PC-9 (cell line): ENCODE data around the gene DND1. TPM values are rescaled to one million over a fixed set of nuclear protein-coding genes. Genes with fewer than 3 reads are reported as not detected.

Source experiments
- BruUV-seq: library from RNA; stranded (reverse); fragments of 400-500 nt; replicated peaks from 2 replicates; lab custom pipeline; 2021; lab: Mats Ljungman, UMichigan
- CTCF ChIA-PET: fragments of 300-600 bp; sonication (Branson Sonifier 250); formaldehyde crosslinking; loops from one replicate; lab custom pipeline; 2022; ENCODE audit warnings: antibody characterized with exemption; lab: Charles Lee
- POLR2A ChIA-PET: fragments of 300-600 bp; sonication (Branson Sonifier 250); formaldehyde crosslinking; loops from one replicate; lab custom pipeline; 2022; ENCODE audit warnings: antibody characterized with exemption; ENCODE audit not compliant: unreplicated experiment; lab: Charles Lee
- DNase-seq, 2 experiments: peaks; one replicate each; pipeline versions ENCODE4 v3.0.0 to v3.0.0-alpha.2; 2015 to 2022; ENCODE audit warnings: mixed read lengths in 1 of 2
- H2AFZ ChIP-seq: fragments of 200-600 bp; sonication (generic); 2 replicates; pipeline ENCODE4 v1.8.1; 2017; ENCODE audit warnings: antibody characterized with exemption
- H3F3A ChIP-seq: fragments of 200-600 bp; sonication (generic); 2 replicates; pipeline ENCODE4 v1.8.1; 2017; ENCODE audit warnings: antibody characterized with exemption, mild to moderate bottlenecking, low read depth; ENCODE audit not compliant: insufficient read depth
- H3K27ac ChIP-seq: fragments of 200-600 bp; sonication (generic); 2 replicates; pipeline ENCODE4 v1.6.1; 2016; ENCODE audit warnings: mixed run types
- H3K27me3 ChIP-seq: fragments of 200-600 bp; sonication (generic); 2 replicates; pipeline ENCODE4 v1.6.1; 2016; ENCODE audit warnings: low read depth, mixed run types; ENCODE audit not compliant: insufficient read depth
- H3K36me3 ChIP-seq: fragments of 200-600 bp; sonication (generic); 2 replicates; pipeline ENCODE4 v1.6.1; 2016; ENCODE audit warnings: low read depth, mixed run types
- H3K4me1 ChIP-seq: fragments of 200-600 bp; sonication (generic); replicated peaks from 2 replicates; pipeline ENCODE4 v1.6.1; 2016; ENCODE audit warnings: mixed run types; ENCODE audit not compliant: insufficient read depth
- H3K4me2 ChIP-seq: fragments of 200-600 bp; sonication (generic); 2 replicates; pipeline ENCODE4 v1.6.1; 2017; ENCODE audit warnings: mixed run types
- H3K4me3 ChIP-seq: fragments of 200-600 bp; sonication (generic); 2 replicates; pipeline ENCODE4 v1.6.1; 2016; ENCODE audit warnings: mixed run types
- H3K79me2 ChIP-seq: fragments of 200-600 bp; sonication (generic); 2 replicates; pipeline ENCODE4 v1.6.1; 2017; ENCODE audit warnings: low read depth, mixed run types
- H3K9me2 ChIP-seq: fragments of 200-600 bp; sonication (generic); 2 replicates; pipeline ENCODE4 v1.8.1; 2017; ENCODE audit warnings: mild to moderate bottlenecking; ENCODE audit not compliant: insufficient read depth
- H3K9me3 ChIP-seq: fragments of 200-600 bp; sonication (generic); 2 replicates; pipeline ENCODE4 v1.8.1; 2016; ENCODE audit warnings: low read depth; ENCODE audit not compliant: insufficient read depth
- H4K20me1 ChIP-seq: fragments of 200-600 bp; sonication (generic); 2 replicates; pipeline ENCODE4 v1.8.1; 2017; ENCODE audit not compliant: insufficient read depth
- EZH2 ChIP-seq: fragments of 200-600 bp; sonication (generic); IDR thresholded peaks from 2 replicates; pipeline ENCODE4 v1.8.0; 2017; ENCODE audit warnings: antibody characterized with exemption, low read depth
- intact Hi-C: fragments of 100-400 bp; cut with micrococcal nuclease; formaldehyde crosslinking; loops from one replicate; pipeline ENCODE4 v1.10.0; 2022; ENCODE audit not compliant: unreplicated experiment
- total RNA-seq: library from RNA; stranded (reverse); gene quantifications from 2 replicates; pipeline ENCODE4 v1.2.3, GENCODE V29; 2021
- TF ChIP-seq, protein P1 (sequence below): fragments of 200-600 bp; sonication (generic); conservative IDR thresholded peaks from 2 replicates; pipeline ENCODE4 v1.6.1; 2017; ENCODE audit warnings: mixed run types, antibody characterized with exemption, mild to moderate bottlenecking, moderate library complexity

Gene DND1
- total RNA-seq, 1 experiment from 2014 or later = 1.2 TPM

- Histone ChIP-seq H3F3A (peaks cover 36% of the 10 kb centered on the region), H3K27me3 (no peaks in the 10 kb centered on the region), H3K9me2 (no peaks in the 10 kb centered on the region), H3K79me2 (peaks cover 46% of the 10 kb centered on the region), H3K36me3 (peaks cover 25% of the 10 kb centered on the region), H3K27ac (no peak overlapping the region), H3K4me3 (no peak overlapping the region), H3K4me1 (peaks cover 25% of the 10 kb centered on the region), H3K9me3 (no peaks in the 10 kb centered on the region), H3K4me2 (no peak overlapping the region), H2AFZ (no peak overlapping the region), H4K20me1 (0 out of 2 replicates have a peak, but pooled peaks cover 4% of the 10 kb centered on the region)
- POLR2A ChIA-PET = no interaction called here
- intact Hi-C loops = no loop called here
- CTCF ChIA-PET = no interaction called here
- no peak for TF ChIP-seq EZH2
- TF ChIP-seq, protein P1, sequence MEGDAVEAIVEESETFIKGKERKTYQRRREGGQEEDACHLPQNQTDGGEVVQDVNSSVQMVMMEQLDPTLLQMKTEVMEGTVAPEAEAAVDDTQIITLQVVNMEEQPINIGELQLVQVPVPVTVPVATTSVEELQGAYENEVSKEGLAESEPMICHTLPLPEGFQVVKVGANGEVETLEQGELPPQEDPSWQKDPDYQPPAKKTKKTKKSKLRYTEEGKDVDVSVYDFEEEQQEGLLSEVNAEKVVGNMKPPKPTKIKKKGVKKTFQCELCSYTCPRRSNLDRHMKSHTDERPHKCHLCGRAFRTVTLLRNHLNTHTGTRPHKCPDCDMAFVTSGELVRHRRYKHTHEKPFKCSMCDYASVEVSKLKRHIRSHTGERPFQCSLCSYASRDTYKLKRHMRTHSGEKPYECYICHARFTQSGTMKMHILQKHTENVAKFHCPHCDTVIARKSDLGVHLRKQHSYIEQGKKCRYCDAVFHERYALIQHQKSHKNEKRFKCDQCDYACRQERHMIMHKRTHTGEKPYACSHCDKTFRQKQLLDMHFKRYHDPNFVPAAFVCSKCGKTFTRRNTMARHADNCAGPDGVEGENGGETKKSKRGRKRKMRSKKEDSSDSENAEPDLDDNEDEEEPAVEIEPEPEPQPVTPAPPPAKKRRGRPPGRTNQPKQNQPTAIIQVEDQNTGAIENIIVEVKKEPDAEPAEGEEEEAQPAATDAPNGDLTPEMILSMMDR = no peak
- BruUV-seq = no TSS peak
- DNase-seq = no peak
These were observed 20.9 kb upstream of the DND1 start for GRCh38 chr5:140694276-140694675.

GRCh38 chr5:140690941-140691924, 17.9 kb upstream of the DND1 start, which contains the start of the genes HARS1 and HARS2:
Gene HARS1 (minus strand): TSS chr5:140691370. CDS start chr5:140691304, 66 bp downstream.
Gene HARS2 (plus strand): TSS chr5:140691455. CDS start chr5:140691649, 194 bp downstream.
- 0 out of 2 replicates have a peak, but pooled peaks cover 4% of the 10 kb centered on the region for H4K20me1 ChIP-seq
- TSS peak; percentile 74 for BruUV-seq
- peak within 1 kb of the TSS; percentile 98 for H2AFZ ChIP-seq
- intact Hi-C loops = loop anchor here (1.0 kb wide), 1 partner anchor 19 kb away; no protein-coding TSS in a partner anchor
- H3K27ac ChIP-seq = peak within 1 kb of the TSS; percentile 68
- no peaks in the 10 kb centered on the region for H3K27me3 ChIP-seq
- H3F3A ChIP-seq = peaks cover 21% of the 10 kb centered on the region
- POLR2A ChIA-PET = interaction anchor here (0.6 to 1.5 kb wide), 5 partner anchors 9 to 1018 kb away, joined by 3 to 11 read pairs (median 4); partner anchors contain the start of gene ZMAT2
- peak within 1 kb of the TSS; percentile 96 for H3K4me3 ChIP-seq
- peak; percentile 93 to 96 for DNase-seq
- H3K79me2 ChIP-seq = peaks cover 54% of the 10 kb centered on the region
- peaks cover 19% of the 10 kb centered on the region; the same call in 1 of the 2 replicates for H3K36me3 ChIP-seq
- peak within 1 kb of the TSS; percentile 92 for H3K4me2 ChIP-seq
- CTCF ChIA-PET = interaction anchor here (0.6 kb wide), 2 partner anchors 29 to 910 kb away, joined by 3 read pairs; no protein-coding TSS in a partner anchor
- peaks cover 25% of the 10 kb centered on the region for H3K4me1 ChIP-seq
- H3K9me2 ChIP-seq = no peaks in the 10 kb centered on the region
- TF ChIP-seq, protein P1 = no peak
- no peak for TF ChIP-seq EZH2
- H3K9me3 ChIP-seq = no peaks in the 10 kb centered on the region

DNA sequence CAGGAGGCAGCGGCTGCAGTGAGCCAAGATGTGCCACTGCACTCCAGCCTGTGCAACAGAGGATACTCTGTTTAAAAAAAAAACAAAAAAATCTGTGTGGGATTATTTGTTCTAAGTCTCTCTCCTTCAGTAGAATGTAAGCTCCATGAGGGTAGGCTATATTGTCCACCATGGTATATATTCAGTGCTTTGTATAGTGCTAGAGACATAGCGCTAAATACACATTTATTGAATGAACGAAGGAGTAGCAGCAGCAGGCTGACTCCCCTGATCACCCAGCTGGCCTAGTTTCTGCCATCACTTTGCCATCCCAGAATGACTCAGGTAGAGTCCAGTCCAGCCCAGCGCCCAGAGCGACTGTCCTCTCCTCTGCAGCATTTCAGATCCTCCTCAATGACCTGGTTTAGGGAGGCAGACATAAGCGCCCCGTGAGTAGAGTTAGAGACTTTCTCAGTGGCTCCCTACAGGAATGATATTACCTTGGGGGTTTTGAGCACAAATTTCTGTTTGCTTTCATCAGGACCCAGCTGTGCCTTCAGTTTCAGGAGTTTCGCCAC, 17.1 kb upstream of the DND1 start:
- no peaks in the 10 kb centered on the region for H3K27me3 ChIP-seq
- POLR2A ChIA-PET = interaction anchor here (0.6 to 1.5 kb wide), 3 partner anchors 10 to 1017 kb away, joined by 4 to 11 read pairs (median 9); partner anchors contain the start of gene ZMAT2
- CTCF ChIA-PET = interaction anchor here (0.6 kb wide), 2 partner anchors 29 to 911 kb away, joined by 3 read pairs; no protein-coding TSS in a partner anchor

More for the DNA sequence above, 17.1 kb upstream of the DND1 start:
- no peaks in the 10 kb centered on the region for H3K9me2 ChIP-seq
- peaks cover 17% of the 10 kb centered on the region; the same call in 1 of the 2 replicates for H3K36me3 ChIP-seq
- peak overlapping the region; percentile 96 for H3K4me3 ChIP-seq
- DNase-seq = no peak
- H3K9me3 ChIP-seq = no peaks in the 10 kb centered on the region
- TF ChIP-seq, protein P1 = no peak
- no peak for TF ChIP-seq EZH2
- H3K27ac ChIP-seq = peak overlapping the region; percentile 68
- peak overlapping the region; percentile 98 for H2AFZ ChIP-seq
- H3F3A ChIP-seq = peaks cover 21% of the 10 kb centered on the region
- H3K4me1 ChIP-seq = peaks cover 25% of the 10 kb centered on the region
- peak overlapping the region; percentile 92 for H3K4me2 ChIP-seq
- intact Hi-C loops = no loop called here
- peaks cover 54% of the 10 kb centered on the region for H3K79me2 ChIP-seq
- 0 out of 2 replicates have a peak, but pooled peaks cover 4% of the 10 kb centered on the region for H4K20me1 ChIP-seq
- BruUV-seq = TSS peak; percentile 45
